ENCODE results near the gene VEZT.

DNA sequence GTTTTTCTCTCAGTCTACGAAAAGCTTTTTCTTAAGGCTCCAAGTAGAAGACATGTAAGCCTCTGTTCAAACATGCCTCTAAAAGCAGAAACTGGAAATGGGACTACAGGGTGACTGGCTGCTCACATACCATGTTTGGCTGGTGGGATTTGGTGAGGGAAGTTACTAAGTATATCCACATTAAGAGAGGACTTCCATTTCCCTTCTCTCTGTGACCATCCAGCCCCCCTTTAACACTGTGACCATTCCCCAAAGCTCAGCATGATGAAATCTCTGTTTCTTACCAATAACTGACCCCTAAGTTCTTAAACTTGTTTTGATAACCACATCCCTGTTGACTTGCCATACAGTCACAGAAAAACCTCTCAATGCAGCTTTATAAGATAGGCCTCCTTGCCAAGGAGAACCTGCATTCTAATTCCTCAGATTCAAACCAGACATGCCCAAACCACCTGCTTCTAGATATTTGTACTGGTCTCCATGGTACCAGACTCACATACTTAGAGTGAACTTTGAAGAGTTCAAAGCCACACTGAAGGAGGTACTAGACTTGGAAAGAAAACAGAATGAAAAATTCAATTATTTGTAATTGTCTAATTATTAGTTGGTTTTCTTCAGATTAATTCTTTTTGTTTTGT is 102.2 kb downstream of the VEZT start:
- no peak for TF ChIP-seq POLR2AphosphoS5 (IDR thresholded peaks at IDR 0.05; ENCODE audit: low read depth, low read length)
- TF ChIP-seq TAF1 (IDR thresholded peaks at IDR 0.05; ENCODE audit: borderline replicate concordance, insufficient read depth, low read length): no peak
- no peak for TF ChIP-seq SIN3A (IDR thresholded peaks at IDR 0.05; ENCODE audit: borderline replicate concordance, insufficient read depth, low read length)
- TF ChIP-seq FOXP2 (optimal IDR thresholded peaks at IDR 0.05; ENCODE audit: borderline replicate concordance, extremely low read depth, extremely low read length, insufficient read depth): no peak
- TF ChIP-seq, protein P1, sequence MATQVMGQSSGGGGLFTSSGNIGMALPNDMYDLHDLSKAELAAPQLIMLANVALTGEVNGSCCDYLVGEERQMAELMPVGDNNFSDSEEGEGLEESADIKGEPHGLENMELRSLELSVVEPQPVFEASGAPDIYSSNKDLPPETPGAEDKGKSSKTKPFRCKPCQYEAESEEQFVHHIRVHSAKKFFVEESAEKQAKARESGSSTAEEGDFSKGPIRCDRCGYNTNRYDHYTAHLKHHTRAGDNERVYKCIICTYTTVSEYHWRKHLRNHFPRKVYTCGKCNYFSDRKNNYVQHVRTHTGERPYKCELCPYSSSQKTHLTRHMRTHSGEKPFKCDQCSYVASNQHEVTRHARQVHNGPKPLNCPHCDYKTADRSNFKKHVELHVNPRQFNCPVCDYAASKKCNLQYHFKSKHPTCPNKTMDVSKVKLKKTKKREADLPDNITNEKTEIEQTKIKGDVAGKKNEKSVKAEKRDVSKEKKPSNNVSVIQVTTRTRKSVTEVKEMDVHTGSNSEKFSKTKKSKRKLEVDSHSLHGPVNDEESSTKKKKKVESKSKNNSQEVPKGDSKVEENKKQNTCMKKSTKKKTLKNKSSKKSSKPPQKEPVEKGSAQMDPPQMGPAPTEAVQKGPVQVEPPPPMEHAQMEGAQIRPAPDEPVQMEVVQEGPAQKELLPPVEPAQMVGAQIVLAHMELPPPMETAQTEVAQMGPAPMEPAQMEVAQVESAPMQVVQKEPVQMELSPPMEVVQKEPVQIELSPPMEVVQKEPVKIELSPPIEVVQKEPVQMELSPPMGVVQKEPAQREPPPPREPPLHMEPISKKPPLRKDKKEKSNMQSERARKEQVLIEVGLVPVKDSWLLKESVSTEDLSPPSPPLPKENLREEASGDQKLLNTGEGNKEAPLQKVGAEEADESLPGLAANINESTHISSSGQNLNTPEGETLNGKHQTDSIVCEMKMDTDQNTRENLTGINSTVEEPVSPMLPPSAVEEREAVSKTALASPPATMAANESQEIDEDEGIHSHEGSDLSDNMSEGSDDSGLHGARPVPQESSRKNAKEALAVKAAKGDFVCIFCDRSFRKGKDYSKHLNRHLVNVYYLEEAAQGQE (IDR thresholded peaks at IDR 0.05; ENCODE audit: insufficient read depth in 1 of 2, low read depth in 2 of 2, low read length in 2 of 2): no peak

Data from PFSK-1 (cell line).